HUDEP-2 (cell line): ENCODE results near the gene SUMO3.

ENCODE experiments used
- DNase-seq, 76 experiments: peaks; one replicate each; lab custom pipeline; 2025; ENCODE audit not compliant: unreplicated experiment in 76 of 76; lab: John Stamatoyannopoulos, UW

SUMO3 gene

GRCh38 chr21:44762221-44763049, 55.4 kb downstream of the SUMO3 start:
- no peak for DNase-seq

GRCh38 chr21:44761747-44762208, 56.1 kb downstream of the SUMO3 start:
- no peak for DNase-seq

GRCh38 chr21:44761011-44761729, 56.7 kb downstream of the SUMO3 start:
- DNase-seq: no peak

- DNase-seq: no peak
Measured at GRCh38 chr21:44760376-44760775, 57.5 kb downstream of the SUMO3 start.

GRCh38 chr21:44759628-44760285, 58.1 kb downstream of the SUMO3 start:
- DNase-seq: no peak

- DNase-seq: no peak
Measured at GRCh38 chr21:44758781-44759627, 58.9 kb downstream of the SUMO3 start.

- DNase-seq: no peak
Measured at GRCh38 chr21:44758141-44758561, 59.7 kb downstream of the SUMO3 start.

- no peak for DNase-seq
Measured at GRCh38 chr21:44757731-44758130, 60.1 kb downstream of the SUMO3 start.

- no peak for DNase-seq
Measured at GRCh38 chr21:44756423-44757185, 61.3 kb downstream of the SUMO3 start.
